Measurements from ENCODE around the gene ST8SIA6. TPM values are rescaled to one million over a fixed set of nuclear protein-coding genes. Genes with fewer than 3 reads are reported as not detected.

Gene ST8SIA6
- polyA plus RNA-seq, 1 experiment = not detected

GRCh38 chr10:17476073-17476472, 21.7 kb upstream of the ST8SIA6 start:
- no peak for DNase-seq (ENCODE audit: low read depth)
- no peaks in the 10 kb centered on the region for H3K36me3 ChIP-seq (ENCODE audit: control insufficient read depth, insufficient read depth, low read length)
- no peaks in the 10 kb centered on the region for H3K27me3 ChIP-seq (ENCODE audit: control insufficient read depth, insufficient read depth, low read length)
- ChIA-PET POLR2A (no interaction called here), CTCF (no interaction called here)
- no peak for TF ChIP-seq CTCF (IDR thresholded peaks at IDR 0.05; ENCODE audit: insufficient read depth, low read depth, low read length)
- no peak overlapping the region for H3K4me3 ChIP-seq (ENCODE audit: low read depth, low read length)

- DNase-seq (ENCODE audit: low read depth) = no peak
- H3K4me3 ChIP-seq (ENCODE audit: low read depth, low read length) = no peak overlapping the region
- no peak for TF ChIP-seq CTCF (IDR thresholded peaks at IDR 0.05; ENCODE audit: insufficient read depth, low read depth, low read length)
- H3K36me3 ChIP-seq (ENCODE audit: control insufficient read depth, insufficient read depth, low read length) = no peaks in the 10 kb centered on the region
- no peaks in the 10 kb centered on the region for H3K27me3 ChIP-seq (ENCODE audit: control insufficient read depth, insufficient read depth, low read length)
- ChIA-PET CTCF (no interaction called here), POLR2A (no interaction called here)
These were observed 21.3 kb upstream of the ST8SIA6 start for GRCh38 chr10:17475661-17476060.

GRCh38 chr10:17474595-17475323, 20.4 kb upstream of the ST8SIA6 start:
- no peak for DNase-seq (ENCODE audit: low read depth)
- ChIA-PET POLR2A (no interaction called here), CTCF (interaction anchor here (0.7 kb wide), 1 partner anchor 420 kb away, joined by 3 read pairs; no protein-coding TSS in a partner anchor)
- TF ChIP-seq CTCF (IDR thresholded peaks at IDR 0.05; ENCODE audit: insufficient read depth, low read depth, low read length) = peak; percentile 22; the same call in 1 of the 2 replicates
- H3K4me3 ChIP-seq (ENCODE audit: low read depth, low read length) = no peak overlapping the region
- H3K36me3 ChIP-seq (ENCODE audit: control insufficient read depth, insufficient read depth, low read length) = no peaks in the 10 kb centered on the region
- H3K27me3 ChIP-seq (ENCODE audit: control insufficient read depth, insufficient read depth, low read length) = no peaks in the 10 kb centered on the region

- TF ChIP-seq CTCF (IDR thresholded peaks at IDR 0.05; ENCODE audit: insufficient read depth, low read depth, low read length) = no peak
- Histone ChIP-seq H3K27me3 (ENCODE audit: control insufficient read depth, insufficient read depth, low read length) (no peaks in the 10 kb centered on the region), H3K36me3 (ENCODE audit: control insufficient read depth, insufficient read depth, low read length) (no peaks in the 10 kb centered on the region), H3K4me3 (ENCODE audit: low read depth, low read length) (no peak overlapping the region)
- POLR2A ChIA-PET = interaction anchor here (0.6 kb wide), 1 partner anchor 142 kb away, joined by 4 read pairs; no protein-coding TSS in a partner anchor
- CTCF ChIA-PET = no interaction called here
- no peak for DNase-seq (ENCODE audit: low read depth)
These were observed 19.0 kb upstream of the ST8SIA6 start for GRCh38 chr10:17473228-17473950.

GRCh38 chr10:17472481-17473227, 18.3 kb upstream of the ST8SIA6 start:
- Histone ChIP-seq H3K27me3 (ENCODE audit: control insufficient read depth, insufficient read depth, low read length) (no peaks in the 10 kb centered on the region), H3K36me3 (ENCODE audit: control insufficient read depth, insufficient read depth, low read length) (no peaks in the 10 kb centered on the region), H3K4me3 (ENCODE audit: low read depth, low read length) (no peak overlapping the region)
- no peak for DNase-seq (ENCODE audit: low read depth)
- no peak for TF ChIP-seq CTCF (IDR thresholded peaks at IDR 0.05; ENCODE audit: insufficient read depth, low read depth, low read length)
- ChIA-PET POLR2A (no interaction called here), CTCF (interaction anchor here (0.8 kb wide), 1 partner anchor 265 kb away, joined by 3 read pairs; no protein-coding TSS in a partner anchor)

All from BJ (cell line).